Stimulated activated naive CD8-positive, alpha-beta T cell treated with anti-CD3 and anti-CD28 coated beads, Interleukin-15, Interleukin-2, amounts not matched to agents 100 U/mL and 50 U/mL, for 24 hours (primary cell): ENCODE measurements around the gene RINT1.

Source experiments
- ATAC-seq: fragments of 150-1000 bp; cut with Tn5 transposase; one replicate; pipeline ENCODE4 v1.10.0; 2021
- DNase-seq: peaks from one replicate; pipeline ENCODE4 v3.0.0; 2021

Gene RINT1

DNA sequence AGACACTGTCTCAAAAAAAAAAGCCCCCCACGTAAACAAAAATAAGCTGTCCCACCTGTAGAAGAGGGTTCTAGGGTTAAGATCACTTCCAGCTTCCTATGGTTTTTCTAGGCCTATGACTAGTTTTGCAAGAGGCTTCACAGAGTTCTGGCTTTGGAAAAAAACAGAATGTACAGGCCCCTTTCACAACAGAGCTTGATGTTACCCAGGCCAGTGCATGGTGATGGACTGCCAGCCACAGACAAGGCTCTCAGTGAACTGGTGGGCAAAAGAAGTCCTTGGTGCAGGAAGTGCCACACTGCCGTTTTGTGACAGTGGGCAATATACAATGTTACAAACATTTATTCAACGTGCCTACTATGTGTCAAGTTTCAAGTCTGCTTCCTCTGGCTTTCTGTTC lies 67.5 kb downstream of the RINT1 start:
- ATAC-seq, result no peak

DNA sequence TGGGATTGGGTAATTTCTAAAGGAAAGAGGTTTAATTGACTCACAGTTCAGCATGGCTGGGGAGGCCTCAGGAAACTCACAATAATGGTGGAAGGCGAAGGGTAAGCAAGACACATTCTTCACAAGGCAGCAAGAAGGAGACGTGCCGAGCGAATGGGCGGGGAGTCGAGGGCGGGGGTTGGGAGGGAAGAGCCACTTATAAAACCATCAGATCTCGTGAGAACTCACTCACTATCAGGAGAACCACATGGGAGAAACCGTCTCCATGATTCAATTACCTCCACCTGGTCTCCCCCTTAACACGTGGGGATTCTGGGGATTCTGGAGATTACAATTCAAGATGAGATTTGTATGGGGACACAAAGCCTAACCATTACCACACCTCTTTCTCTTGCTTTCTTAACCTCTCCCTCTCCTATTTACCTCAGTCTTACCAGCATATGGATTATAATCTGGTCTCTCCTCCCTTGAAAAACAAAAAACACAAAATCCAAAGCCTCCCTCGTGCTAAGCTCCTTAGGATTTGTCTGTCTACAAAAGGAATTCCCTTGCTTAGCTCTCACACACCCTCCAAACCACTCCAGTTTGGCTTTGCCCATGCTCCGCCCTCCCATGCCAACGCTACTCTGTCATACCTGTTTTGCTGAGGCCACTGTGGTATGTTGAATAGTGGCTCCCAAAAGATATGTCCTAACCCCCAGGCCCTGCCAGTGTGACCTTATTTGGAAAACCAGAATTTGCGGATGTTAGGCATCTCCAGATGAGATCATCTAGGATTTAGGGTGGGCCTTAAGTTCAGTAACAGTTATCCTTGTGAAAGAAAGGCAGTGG lies 68.9 kb downstream of the RINT1 start:
- no peak for ATAC-seq
- no peak for DNase-seq

More for the DNA sequence above, 67.5 kb downstream of the RINT1 start:
- DNase-seq, result no peak

DNA sequence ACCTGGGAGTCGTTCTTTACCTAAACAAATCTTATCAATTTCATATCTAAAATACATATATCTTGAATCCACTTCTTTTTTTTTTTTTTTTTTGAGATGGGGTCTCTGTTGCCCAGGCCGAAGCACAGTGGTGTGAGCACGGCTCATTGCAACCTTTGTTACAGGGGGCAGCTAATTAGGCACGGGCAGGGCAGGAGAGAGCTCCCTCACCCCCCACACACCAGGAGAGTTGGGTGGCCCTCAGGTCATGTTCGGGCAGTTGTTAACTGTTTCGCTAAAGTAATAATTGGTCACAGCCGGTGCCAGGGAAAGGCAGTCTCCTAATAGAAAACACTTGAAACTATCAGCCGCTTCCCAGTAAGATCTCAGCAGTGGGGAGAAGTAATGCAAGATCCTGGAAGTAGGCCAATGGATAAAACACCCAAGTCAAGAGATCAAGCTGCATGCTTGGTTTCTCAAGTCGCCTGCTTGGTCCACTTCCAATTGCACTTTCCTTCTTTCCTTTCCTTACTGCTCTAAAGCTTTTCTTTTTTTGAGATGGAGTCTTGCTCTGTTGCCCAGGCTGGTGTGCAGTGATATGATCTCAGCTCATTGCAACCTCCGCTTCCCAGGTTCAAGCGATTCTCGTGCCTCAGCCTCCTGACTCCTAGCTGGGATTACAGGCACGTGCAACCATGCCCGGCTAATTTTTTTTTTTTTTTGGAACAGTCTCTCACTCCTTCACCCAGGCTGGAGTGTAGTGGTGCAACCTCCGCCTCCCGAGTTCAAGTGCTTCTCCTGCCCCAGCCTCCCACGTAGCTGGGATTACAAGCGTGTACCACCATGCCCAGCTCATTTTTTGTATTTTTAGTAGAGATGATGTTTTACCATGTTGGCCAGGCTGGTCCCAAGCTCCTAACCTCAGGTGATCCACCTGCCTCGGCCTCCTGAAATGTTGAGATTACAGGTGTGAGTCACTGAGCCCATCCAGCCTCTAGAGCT lies 70.6 kb downstream of the RINT1 start:
- ATAC-seq (no peak), DNase-seq (no peak)

DNA sequence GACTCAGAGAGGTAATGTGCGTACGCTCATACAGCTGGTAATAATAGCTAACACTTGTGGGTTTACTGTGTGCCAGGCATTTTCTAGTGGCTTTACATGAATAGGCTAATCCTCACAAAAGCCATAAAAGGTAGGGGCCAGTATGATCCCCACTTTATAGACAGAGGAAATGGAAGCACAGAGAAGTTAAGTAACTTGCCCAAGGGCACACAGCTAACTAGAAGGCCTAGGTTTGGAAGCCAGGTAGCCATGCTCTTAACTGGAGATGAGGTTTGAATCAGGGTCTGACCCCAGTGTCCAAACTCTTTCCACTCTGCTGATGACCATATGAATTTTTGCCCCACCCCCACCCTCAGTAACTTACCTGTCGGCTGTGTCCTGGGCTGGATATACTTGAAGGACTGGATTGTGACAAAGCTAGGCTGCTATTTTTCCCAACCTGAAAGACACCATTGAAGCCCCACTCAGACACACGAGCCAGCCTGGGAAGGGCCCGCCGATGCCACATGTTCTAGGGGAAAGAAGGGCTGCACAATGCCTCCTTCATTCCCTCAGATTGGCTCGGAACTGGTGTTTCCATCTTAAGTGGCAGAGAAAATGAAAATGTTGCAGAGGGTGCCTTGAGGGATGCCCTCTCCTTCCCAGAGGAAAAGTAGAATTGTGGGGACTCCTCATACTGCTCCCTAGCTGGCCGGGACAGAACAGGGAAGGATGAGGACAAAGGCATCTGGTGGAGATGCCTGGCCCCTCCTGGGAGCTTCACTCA lies 78.3 kb downstream of the RINT1 start:
- no peak for ATAC-seq
- DNase-seq, result no peak

GRCh38 chr7:105611856-105612775 lies 80.1 kb downstream of the RINT1 start:
- DNase-seq (no peak), ATAC-seq (no peak)

DNA sequence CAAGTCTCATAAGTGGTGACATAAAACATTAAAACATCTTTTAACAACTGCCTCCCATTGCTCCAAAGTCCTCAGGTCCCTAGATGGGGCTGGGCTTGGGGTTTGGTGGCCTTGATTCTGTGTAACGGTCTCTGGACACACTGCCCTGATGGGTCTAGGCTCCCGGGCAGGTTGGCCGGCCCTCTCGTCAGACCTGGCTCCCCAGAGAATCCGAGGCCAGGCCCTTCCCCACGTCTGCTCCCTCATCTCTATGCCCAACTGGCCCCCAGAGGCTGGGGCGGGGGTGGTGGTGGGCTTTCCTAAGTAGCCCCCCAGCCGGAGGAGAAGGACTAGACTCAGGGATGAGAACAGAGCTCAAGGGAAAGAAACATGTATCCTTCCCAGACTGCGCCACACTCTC lies 80.8 kb downstream of the RINT1 start:
- ATAC-seq (no peak), DNase-seq (no peak)

DNA sequence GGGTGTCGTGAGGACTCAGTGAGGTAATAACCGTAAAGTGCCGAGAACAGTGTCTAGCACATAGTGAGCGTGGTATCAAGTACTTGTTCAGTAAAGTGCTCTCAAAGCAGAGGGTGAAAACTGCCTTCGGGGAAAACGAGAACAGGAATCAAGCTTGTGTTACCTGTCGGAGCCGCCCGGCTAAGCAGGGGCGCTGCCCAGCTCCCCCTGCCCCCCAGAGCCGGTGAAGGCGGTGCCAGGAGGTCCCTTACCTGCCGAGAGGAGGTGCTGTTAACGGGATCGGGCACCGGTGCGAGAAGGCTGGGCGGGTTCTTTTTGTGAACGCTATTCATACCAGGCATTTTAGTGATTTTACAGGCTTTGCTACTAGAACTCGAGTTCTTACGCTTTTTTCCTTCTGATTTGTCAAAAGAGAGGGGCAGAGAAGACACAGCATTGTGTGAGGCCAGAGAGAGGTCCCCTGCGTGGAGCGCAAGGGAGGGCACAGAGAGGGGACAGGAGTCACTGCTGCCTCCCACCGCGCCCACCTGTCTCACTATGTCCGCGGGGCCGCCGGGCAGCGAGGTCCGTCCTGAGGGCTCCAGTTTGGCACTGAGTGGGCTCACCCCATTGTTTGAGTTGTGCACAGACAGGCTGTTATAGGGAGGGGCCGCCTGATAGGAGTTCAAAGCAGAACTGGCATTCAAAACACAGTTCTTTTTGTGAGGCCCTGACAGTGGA lies 81.8 kb downstream of the RINT1 start:
- no peak for ATAC-seq
- no peak for DNase-seq

GRCh38 chr7:105614341-105614840 lies 82.4 kb downstream of the RINT1 start:
- no peak for DNase-seq

More at GRCh38 chr7:105614341-105614840, 82.4 kb downstream of the RINT1 start:
- no peak for ATAC-seq
